Neural progenitor cell (in vitro differentiated cells): Measurements from ENCODE around the gene CARD11. TPM values are rescaled to one million over a fixed set of nuclear protein-coding genes. Genes with fewer than 3 reads are reported as not detected.
"Not testable (repeated sequence)": the region's sequence is repeated elsewhere in the genome, so short reads cannot be mapped to it uniquely, and the experiment has no call there.

ENCODE experiments used
- DNase-seq: peaks from one replicate; pipeline ENCODE4 v3.0.0-alpha.2; 2016; ENCODE audit warnings: low spot score
- H2AFZ ChIP-seq: fragments of 200-600 bp; sonication (generic); replicated peaks from 2 replicates; pipeline ENCODE4 v1.6.1; 2016; ENCODE audit warnings: antibody characterized with exemption
- H3F3A ChIP-seq: fragments of 200-600 bp; sonication (generic); 2 replicates; pipeline ENCODE4 v1.6.1; 2016; ENCODE audit warnings: antibody characterized with exemption, low read depth
- H3K27ac ChIP-seq: fragments of 200-600 bp; sonication (generic); 2 replicates; pipeline ENCODE4 v1.5.1; 2016; ENCODE audit warnings: mild to moderate bottlenecking
- H3K27me3 ChIP-seq: fragments of 200-600 bp; sonication (generic); 2 replicates; pipeline ENCODE4 v1.6.1; 2016; ENCODE audit warnings: mild to moderate bottlenecking, moderate library complexity
- H3K36me3 ChIP-seq: fragments of 200-600 bp; sonication (generic); 2 replicates; pipeline ENCODE4 v1.5.1; 2016
- H3K4me1 ChIP-seq: fragments of 200-600 bp; sonication (generic); 2 replicates; pipeline ENCODE4 v1.6.1; 2016; ENCODE audit warnings: mixed run types
- H3K4me2 ChIP-seq: fragments of 200-600 bp; sonication (generic); 2 replicates; pipeline ENCODE4 v1.6.1; 2016
- H3K4me3 ChIP-seq: fragments of 200-600 bp; sonication (generic); 2 replicates; pipeline ENCODE4 v1.5.1; 2016
- H3K79me2 ChIP-seq: fragments of 200-600 bp; sonication (generic); 2 replicates; pipeline ENCODE4 v1.6.1; 2016; ENCODE audit warnings: low read depth
- H3K9ac ChIP-seq: fragments of 200-600 bp; sonication (generic); 2 replicates; pipeline ENCODE4 v1.6.1; 2016
- H3K9me3 ChIP-seq: fragments of 200-600 bp; sonication (generic); 2 replicates; pipeline ENCODE4 v1.5.1; 2016; ENCODE audit warnings: low read depth
- H4K20me1 ChIP-seq: fragments of 200-600 bp; sonication (generic); 2 replicates; pipeline ENCODE4 v1.6.1; 2016; ENCODE audit warnings: low read depth
- H3K27ac Mint-ChIP-seq: 3 replicates; pipeline ENCODE4 v1.8.0; 2021; ENCODE audit warnings: mixed read lengths
- H3K27me3 Mint-ChIP-seq: 2 replicates; pipeline ENCODE4 v1.8.0; 2022; ENCODE audit warnings: low read depth, mild to moderate bottlenecking, inconsistent platforms, moderate library complexity, mixed read lengths; ENCODE audit not compliant: insufficient read depth
- H3K36me3 Mint-ChIP-seq: 3 replicates; pipeline ENCODE4 v1.8.0; 2021; ENCODE audit warnings: mixed read lengths
- H3K4me1 Mint-ChIP-seq: 3 replicates; pipeline ENCODE4 v1.8.0; 2021; ENCODE audit warnings: mixed read lengths
- H3K4me3 Mint-ChIP-seq: 3 replicates; pipeline ENCODE4 v1.8.0; 2021; ENCODE audit warnings: mild to moderate bottlenecking, moderate library complexity, mixed read lengths
- H3K9me3 Mint-ChIP-seq: 3 replicates; pipeline ENCODE4 v1.8.0; 2020; ENCODE audit warnings: mixed read lengths
- EZH2 ChIP-seq: fragments of 200-600 bp; sonication (generic); IDR thresholded peaks from 2 replicates; pipeline ENCODE4 v1.6.1; 2017; ENCODE audit warnings: antibody characterized with exemption, mild to moderate bottlenecking, moderate library complexity
- EZH2phosphoT487 ChIP-seq: fragments of 200-600 bp; sonication (generic); IDR thresholded peaks from 2 replicates; pipeline ENCODE4 v1.6.1; 2017; ENCODE audit warnings: antibody characterized with exemption
- total RNA-seq: library from RNA; depleted of rRNA; stranded (reverse); fragments of >200 nt; gene quantifications from 2 replicates; pipeline ENCODE4 v1.2.3, GENCODE V29; 2015; ENCODE audit warnings: low replicate concordance
- TF ChIP-seq, protein P1 (sequence below): fragments of 200-600 bp; sonication (generic); IDR thresholded peaks from 2 replicates; pipeline ENCODE4 v1.5.1; 2017; ENCODE audit warnings: antibody characterized with exemption, mild to moderate bottlenecking

Gene CARD11
- total RNA-seq, 1 donor from 2014 or later, result 0.75 TPM

DNA sequence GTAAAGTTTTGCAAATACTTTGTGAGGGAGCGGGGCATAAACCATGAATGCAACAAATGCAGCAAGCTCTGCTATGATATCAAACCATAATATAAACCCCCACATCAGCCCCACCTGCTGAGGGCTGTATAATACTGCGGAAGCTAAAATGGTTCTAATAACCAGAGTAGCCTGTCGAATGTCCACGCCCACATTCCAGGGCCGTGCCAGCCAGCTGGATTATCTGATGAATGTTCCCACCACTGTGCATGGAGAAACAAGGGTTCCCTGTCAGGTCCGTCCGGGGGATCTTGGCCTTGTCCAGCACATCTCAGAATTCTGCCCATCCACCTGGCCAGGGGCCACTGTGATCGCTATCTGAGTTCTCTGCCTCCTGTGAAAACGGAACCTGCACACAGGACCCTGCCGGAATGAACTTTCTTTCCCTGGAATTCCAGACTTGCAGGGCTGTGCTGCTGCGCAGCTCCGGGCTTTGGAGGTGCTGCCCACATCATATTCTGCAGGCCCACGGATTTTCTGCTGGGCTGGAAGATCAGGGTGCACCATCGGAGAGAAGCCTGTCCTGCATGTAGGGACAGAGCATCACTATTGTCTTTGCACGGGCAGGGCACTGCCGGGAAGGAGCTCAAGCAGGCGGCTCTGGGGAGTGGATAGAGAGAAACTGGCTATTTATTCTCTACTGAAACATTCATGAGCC, 122.6 kb downstream of the CARD11 start:
- no peak for TF ChIP-seq EZH2
- TF ChIP-seq, protein P1, sequence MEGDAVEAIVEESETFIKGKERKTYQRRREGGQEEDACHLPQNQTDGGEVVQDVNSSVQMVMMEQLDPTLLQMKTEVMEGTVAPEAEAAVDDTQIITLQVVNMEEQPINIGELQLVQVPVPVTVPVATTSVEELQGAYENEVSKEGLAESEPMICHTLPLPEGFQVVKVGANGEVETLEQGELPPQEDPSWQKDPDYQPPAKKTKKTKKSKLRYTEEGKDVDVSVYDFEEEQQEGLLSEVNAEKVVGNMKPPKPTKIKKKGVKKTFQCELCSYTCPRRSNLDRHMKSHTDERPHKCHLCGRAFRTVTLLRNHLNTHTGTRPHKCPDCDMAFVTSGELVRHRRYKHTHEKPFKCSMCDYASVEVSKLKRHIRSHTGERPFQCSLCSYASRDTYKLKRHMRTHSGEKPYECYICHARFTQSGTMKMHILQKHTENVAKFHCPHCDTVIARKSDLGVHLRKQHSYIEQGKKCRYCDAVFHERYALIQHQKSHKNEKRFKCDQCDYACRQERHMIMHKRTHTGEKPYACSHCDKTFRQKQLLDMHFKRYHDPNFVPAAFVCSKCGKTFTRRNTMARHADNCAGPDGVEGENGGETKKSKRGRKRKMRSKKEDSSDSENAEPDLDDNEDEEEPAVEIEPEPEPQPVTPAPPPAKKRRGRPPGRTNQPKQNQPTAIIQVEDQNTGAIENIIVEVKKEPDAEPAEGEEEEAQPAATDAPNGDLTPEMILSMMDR, result no peak
- TF ChIP-seq EZH2phosphoT487, result no peak
- Histone ChIP-seq H2AFZ (peak overlapping the region; percentile 91), H3K27ac (no peak overlapping the region), H3K36me3 (no peaks in the 10 kb centered on the region), H3K4me2 (peak overlapping the region; percentile 32), H3K4me1 (peaks cover 12% of the 10 kb centered on the region), H4K20me1 (no peaks in the 10 kb centered on the region), H3K9me3 (no peaks in the 10 kb centered on the region), H3K4me3 (no peak overlapping the region), H3K27me3 (no peaks in the 10 kb centered on the region), H3F3A (peaks cover 3% of the 10 kb centered on the region), H3K9ac (no peak overlapping the region), H3K79me2 (no peaks in the 10 kb centered on the region)
- no peaks in the 10 kb centered on the region for H3K36me3 Mint-ChIP-seq
- peak overlapping the region; percentile 80 for H3K27ac Mint-ChIP-seq
- H3K4me1 Mint-ChIP-seq, result peaks cover 21% of the 10 kb centered on the region
- DNase-seq, result no peak
- peak overlapping the region; percentile 38 for H3K4me3 Mint-ChIP-seq
- no peaks in the 10 kb centered on the region for H3K9me3 Mint-ChIP-seq
- peaks cover 9% of the 10 kb centered on the region for H3K27me3 Mint-ChIP-seq

DNA sequence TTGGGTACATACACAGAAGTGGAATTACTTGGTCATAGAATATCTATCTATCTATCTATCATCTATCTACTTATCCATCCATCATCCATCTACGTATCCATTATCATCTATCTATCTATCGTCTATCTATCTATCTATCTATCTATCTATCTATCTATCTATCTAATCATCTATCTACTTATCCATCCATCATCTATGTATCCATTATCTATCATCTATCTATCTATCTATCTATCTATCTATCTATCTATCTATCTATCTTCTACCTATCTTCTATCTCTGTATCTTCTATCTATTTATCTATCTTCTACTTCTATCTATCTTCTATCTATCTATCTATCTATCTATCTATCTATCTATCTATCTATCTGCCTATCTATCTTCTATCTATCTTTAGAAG, 123.2 kb downstream of the CARD11 start:
- not testable (repeated sequence) for H3K27me3 Mint-ChIP-seq, H2AFZ ChIP-seq, DNase-seq, H3K27ac Mint-ChIP-seq, H3K4me2 ChIP-seq, H3K36me3 Mint-ChIP-seq, H3K9me3 ChIP-seq, H3K4me3 Mint-ChIP-seq, H3K27ac ChIP-seq, H3K9ac ChIP-seq, H3K79me2 ChIP-seq, H3F3A ChIP-seq, H4K20me1 ChIP-seq, H3K36me3 ChIP-seq, H3K27me3 ChIP-seq, H3K9me3 Mint-ChIP-seq, H3K4me3 ChIP-seq
- H3K4me1 ChIP-seq, result peaks cover 12% of the 10 kb centered on the region
- H3K4me1 Mint-ChIP-seq, result peaks cover 20% of the 10 kb centered on the region

GRCh38 chr7:2920041-2920440, 123.6 kb downstream of the CARD11 start:
- Mint-ChIP-seq H3K4me3 (no peak overlapping the region), H3K9me3 (no peaks in the 10 kb centered on the region), H3K36me3 (no peaks in the 10 kb centered on the region), H3K4me1 (peaks cover 20% of the 10 kb centered on the region), H3K27me3 (peaks cover 7% of the 10 kb centered on the region), H3K27ac (peak overlapping the region; percentile 38)
- Histone ChIP-seq H4K20me1 (no peaks in the 10 kb centered on the region), H3K79me2 (no peaks in the 10 kb centered on the region), H3K27me3 (no peaks in the 10 kb centered on the region), H3K4me2 (no peak overlapping the region), H3K4me1 (peaks cover 12% of the 10 kb centered on the region), H3K4me3 (no peak overlapping the region), H2AFZ (no peak overlapping the region), H3F3A (peaks cover 3% of the 10 kb centered on the region), H3K9me3 (no peaks in the 10 kb centered on the region), H3K9ac (no peak overlapping the region), H3K36me3 (no peaks in the 10 kb centered on the region), H3K27ac (no peak overlapping the region)
- TF ChIP-seq, protein P1, result no peak
- no peak for TF ChIP-seq EZH2
- no peak for TF ChIP-seq EZH2phosphoT487
- no peak for DNase-seq

GRCh38 chr7:2919256-2919655, 124.4 kb downstream of the CARD11 start:
- Histone ChIP-seq H3K9ac (no peak overlapping the region), H3K4me2 (no peak overlapping the region), H3K27ac (no peak overlapping the region), H3F3A (peaks cover 3% of the 10 kb centered on the region), H2AFZ (no peak overlapping the region), H3K4me3 (no peak overlapping the region), H3K4me1 (peaks cover 12% of the 10 kb centered on the region), H3K9me3 (no peaks in the 10 kb centered on the region), H4K20me1 (no peaks in the 10 kb centered on the region), H3K27me3 (no peaks in the 10 kb centered on the region), H3K79me2 (no peaks in the 10 kb centered on the region), H3K36me3 (no peaks in the 10 kb centered on the region)
- TF ChIP-seq EZH2 (no peak), EZH2phosphoT487 (no peak)
- TF ChIP-seq, protein P1, result no peak
- Mint-ChIP-seq H3K27me3 (peaks cover 7% of the 10 kb centered on the region), H3K9me3 (no peaks in the 10 kb centered on the region), H3K4me1 (peaks cover 20% of the 10 kb centered on the region), H3K4me3 (no peak overlapping the region), H3K36me3 (no peaks in the 10 kb centered on the region), H3K27ac (peak overlapping the region; percentile 38)
- DNase-seq, result no peak
